Heart left ventricle (tissue), 16 donors: ENCODE data around the gene FMN2. TPM values are rescaled to one million over a fixed set of nuclear protein-coding genes. Genes with fewer than 3 reads are reported as not detected.

Experiments used
- ATAC-seq, 4 donors: fragments of 200-7000 bp; cut with Tn5 transposase; one replicate each; pipeline ENCODE4 v1.9.1; 2020 to 2022; ENCODE audit warnings: moderate library complexity in 4 of 4, mild to moderate bottlenecking in 3 of 4, moderate number of reproducible peaks in 1 of 4
- DNase-seq, 5 donors: peaks; one replicate each; pipeline ENCODE4 v3.0.0-alpha.2; 2020
- H3K27ac ChIP-seq, 12 donors: fragments of 200-600 bp; sonication (generic) in 4 of 12; one replicate each; pipeline versions ENCODE4 v1.5.0 to v1.8.0; 2016 to 2022; ENCODE audit warnings: mild to moderate bottlenecking in 2 of 12
- H3K27me3 ChIP-seq, 9 donors: fragments of 200-600 bp; sonication (generic) in 2 of 9; one replicate each; pipeline versions ENCODE4 v1.5.1 to v1.8.0; 2016 to 2022; ENCODE audit warnings: mild to moderate bottlenecking in 3 of 9
- H3K36me3 ChIP-seq, 9 donors: fragments of 200-600 bp; sonication (generic) in 2 of 9; one replicate each; pipeline versions ENCODE4 v1.5.0 to v1.8.0; 2018 to 2022; ENCODE audit warnings: mild to moderate bottlenecking in 2 of 9
- H3K4me1 ChIP-seq, 12 donors: fragments of 200-600 bp; sonication (generic) in 4 of 12; one replicate each; pipeline versions ENCODE4 v1.5.0 to v1.8.0; 2016 to 2022; ENCODE audit warnings: mild to moderate bottlenecking in 3 of 12
- H3K4me3 ChIP-seq, 12 donors: fragments of 200-600 bp; sonication (generic) in 4 of 12; one replicate each; pipeline versions ENCODE4 v1.5.0 to v1.8.0; 2017 to 2022; ENCODE audit warnings: mild to moderate bottlenecking in 9 of 12, moderate library complexity in 4 of 12
- H3K9me3 ChIP-seq, 12 donors: fragments of 200-600 bp; sonication (generic) in 4 of 12; one replicate each; pipeline versions ENCODE4 v1.5.0 to v1.8.0; 2016 to 2022; ENCODE audit warnings: mild to moderate bottlenecking in 1 of 12
- CTCF ChIP-seq, 12 donors: fragments of 200-600 bp; sonication (generic) in 4 of 12; IDR thresholded peaks; one replicate each; pipeline versions ENCODE4 v1.5.0 to v1.8.0; 2018 to 2022; ENCODE audit warnings: antibody characterized with exemption in 12 of 12, mild to moderate bottlenecking in 5 of 12
- POLR2A ChIP-seq, 2 donors: fragments of 450-650 bp; IDR thresholded peaks; one replicate each; pipeline ENCODE4 v1.6.1; 2017; ENCODE audit warnings: antibody characterized with exemption in 2 of 2, mild to moderate bottlenecking in 2 of 2, moderate library complexity in 2 of 2
- WGBS, 4 donors: extraction: QIAGEN DNeasy Blood & Tissue Kit in 2 of 4; methylation state at CpG; one replicate each; pipeline versions ENCODE4 v1.1.5 to v1.1.7; 2013 to 2018; 5-methylcytosine and 5-hydroxymethylcytosine counted together
- intact Hi-C, 10 donors: fragments of 100-400 bp; cut with DNase I; formaldehyde crosslinking; loops; one replicate each; pipeline versions ENCODE4 v1.11.1 to v1.14.2; 2022
- polyA plus RNA-seq, 2 donors: library from polyadenylated mRNA; stranded (reverse); fragments of 200-250 nt; gene quantifications; one replicate each; pipeline ENCODE4 v1.2.3, GENCODE V29; 2013
- total RNA-seq, 9 donors: library from RNA; depleted of rRNA in 2 of 9; stranded (reverse); fragments of >200 nt in 2 of 9; fragmentation: NEBNext Ultra II Directional in 3 of 9; extraction: Animal tissue kit (Norgen Biotek cat#: 25700) in 3 of 9; gene quantifications; one replicate each; pipeline versions ENCODE4 v1.1.0 to v1.2.4, GENCODE V29; 2016 to 2023
- donor health status: ischemic (EF 13 %, LVEDD 7.1; RV severe dilation, severe dysfunction).
- donor health status: healthy with polysubstance abuse.
- donor health status: DM: no; HTN: yes; CAD: no.
- donor health status: DM: no; HTN: no; CAD: no.
- donor health status: ischemic (EF 25% LVEDD 6.9; RV normal size, moderate dysfunction).
- donor health status: ischemic (EF 25% LVEDD 5.7; RV mildly dilated, moderate dysfunction).
- donor health status: healthy.
- donor health status: DM: yes; HTN: yes; CAD: no.
- donor health status: ischemic (EF 35%, LVEDD 5.7; RV mildly dilated, moderate dysfunction).
- donor health status: nonischemic (EF 11% LVEDD 7.7; RV severe dilation, severe dysfunction).
- donor health status: DM: yes; HTN: yes; CAD: no.
- donor health status: PGD.
- donor health status: ischemic (EF 29% LVEDD 5.4; RV normal size, mild dysfunction).
- donor health status: nonischemic (EF 23%, LVEDD 6.1; RV moderate dilation, normal function).

Gene FMN2
- total and polyA plus RNA-seq, 11 donors = 0.11 to 1.9 (median 0.31) TPM; not detected in 8

- WGBS, 4 donors = 67 to 72% (median 70%) methylated on average over 1 of the region's 1 CpG
Observed at GRCh38 chr1:240395336-240395735, 303.7 kb downstream of the FMN2 start.

GRCh38 chr1:240399381-240399780, 307.7 kb downstream of the FMN2 start:
- no peaks in the 10 kb centered on the region for H3K9me3 ChIP-seq
- ATAC-seq = no peak
- H3K4me1 ChIP-seq = no peaks in the 10 kb centered on the region
- no peak overlapping the region for H3K4me3 ChIP-seq
- 23 to 32% (median 25%) methylated on average over 6 of the region's 6 CpGs for WGBS, 4 donors
- no peaks in the 10 kb centered on the region for H3K27me3 ChIP-seq
- H3K27ac ChIP-seq = no peak overlapping the region
- intact Hi-C loops = no loop called here
- no peak for DNase-seq
- no peaks in the 10 kb centered on the region for H3K36me3 ChIP-seq
- TF ChIP-seq CTCF (IDR thresholded peaks at IDR 0.05) (no peak), POLR2A (IDR thresholded peaks at IDR 0.05) (no peak)

More at GRCh38 chr1:240395336-240395735, 303.7 kb downstream of the FMN2 start:
- ATAC-seq = no peak
- no peak for TF ChIP-seq POLR2A (IDR thresholded peaks at IDR 0.05)
- TF ChIP-seq CTCF (IDR thresholded peaks at IDR 0.05) = no peak
- no peak overlapping the region for H3K27ac ChIP-seq
- no peak for DNase-seq
- no peaks in the 10 kb centered on the region for H3K27me3 ChIP-seq
- intact Hi-C loops = no loop called here
- no peaks in the 10 kb centered on the region for H3K9me3 ChIP-seq
- no peaks in the 10 kb centered on the region for H3K4me1 ChIP-seq
- H3K36me3 ChIP-seq = no peaks in the 10 kb centered on the region
- no peak overlapping the region for H3K4me3 ChIP-seq

- H3K27ac ChIP-seq = no peak overlapping the region
- ATAC-seq (no peak), DNase-seq (no peak)
- no peaks in the 10 kb centered on the region for H3K27me3 ChIP-seq
- no peaks in the 10 kb centered on the region for H3K36me3 ChIP-seq
- H3K4me3 ChIP-seq = no peak overlapping the region
- WGBS, 4 donors = 25 to 33% (median 26%) methylated on average over 4 of the region's 4 CpGs
- H3K4me1 ChIP-seq = no peaks in the 10 kb centered on the region
- intact Hi-C loops = no loop called here
- no peak for TF ChIP-seq CTCF (IDR thresholded peaks at IDR 0.05)
- no peak for TF ChIP-seq POLR2A (IDR thresholded peaks at IDR 0.05)
- H3K9me3 ChIP-seq = no peaks in the 10 kb centered on the region
Observed at GRCh38 chr1:240401731-240402130, 310.0 kb downstream of the FMN2 start.

- no peaks in the 10 kb centered on the region for H3K27me3 ChIP-seq
- H3K4me3 ChIP-seq = no peak overlapping the region
- no peaks in the 10 kb centered on the region for H3K9me3 ChIP-seq
- no peak overlapping the region for H3K27ac ChIP-seq
- WGBS, 4 donors = 80 to 90% (median 83%) methylated on average over 4 of the region's 4 CpGs
- H3K36me3 ChIP-seq = no peaks in the 10 kb centered on the region
- no peak for DNase-seq
- H3K4me1 ChIP-seq = no peaks in the 10 kb centered on the region
- intact Hi-C loops = no loop called here
- no peak for TF ChIP-seq CTCF (IDR thresholded peaks at IDR 0.05)
- TF ChIP-seq POLR2A (IDR thresholded peaks at IDR 0.05) = no peak
- no peak for ATAC-seq
Observed at GRCh38 chr1:240402326-240402725, 310.6 kb downstream of the FMN2 start.
